ENCODE measurements around the gene OLFM4.

DNA sequence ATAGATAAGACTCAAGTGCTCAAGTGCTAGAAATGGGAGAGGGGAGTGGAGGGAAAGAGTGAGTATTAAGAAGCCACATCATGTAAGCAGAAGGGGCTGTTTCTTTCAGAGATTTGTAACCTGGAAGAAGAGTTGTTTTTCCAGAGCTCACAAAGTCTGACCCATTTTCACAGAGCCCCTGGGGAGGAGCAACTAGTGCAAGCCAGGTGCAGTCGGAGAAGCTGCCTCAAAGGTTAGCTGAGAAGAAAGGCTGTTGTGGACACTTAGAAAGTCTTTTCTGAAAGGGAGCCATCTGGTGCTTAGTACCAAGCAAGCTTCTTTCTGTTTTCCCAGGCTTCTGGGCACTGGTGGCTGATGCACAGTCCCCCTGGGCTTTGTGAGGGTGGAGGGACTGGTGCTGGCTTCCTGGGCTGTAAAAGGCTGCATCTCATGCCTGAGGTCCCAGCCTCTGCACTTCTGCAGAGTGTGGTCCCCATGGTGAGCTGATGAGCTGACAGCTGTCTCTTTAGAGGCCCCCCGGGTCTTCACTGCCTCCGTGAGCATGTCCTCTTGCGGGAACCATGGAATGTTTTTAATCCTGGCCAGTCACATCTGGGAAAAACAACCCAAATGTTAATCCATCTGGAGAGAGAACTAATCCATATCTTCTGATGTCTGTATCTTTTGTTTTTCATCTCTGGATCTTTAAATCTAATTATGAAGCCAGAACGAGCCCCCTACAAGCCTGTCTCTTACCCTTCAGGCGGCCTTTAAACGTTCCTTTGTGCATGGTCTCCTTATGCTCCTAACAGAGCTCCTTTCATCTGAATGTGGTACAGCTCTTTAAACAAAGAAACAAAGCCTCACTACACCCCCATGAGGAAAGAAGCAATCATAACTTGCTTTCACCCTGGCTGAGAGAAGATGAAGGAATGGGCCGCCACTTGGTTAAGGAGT is 40.2 kb downstream of the OLFM4 start:
- TF ChIP-seq CTCF (IDR thresholded peaks at IDR 0.05; ENCODE audit: borderline replicate concordance, extremely low read depth, low read length, poor library complexity, severe bottlenecking) (no peak), EZH2 (IDR thresholded peaks at IDR 0.05; ENCODE audit: borderline replicate concordance, low read depth, low read length, severe bottlenecking) (no peak)
